Measurements from ENCODE around the gene CLDN34. TPM values are rescaled to one million over a fixed set of nuclear protein-coding genes. Genes with fewer than 3 reads are reported as not detected.

CLDN34 gene
- total RNA-seq, 1 experiment from 2014 or later: 0.38 TPM

- Mint-ChIP-seq H3K27ac (ENCODE audit: unreplicated experiment) (no peak overlapping the region), H3K4me3 (ENCODE audit: low read depth, unreplicated experiment) (no peak overlapping the region), H3K27me3 (ENCODE audit: unreplicated experiment) (no peaks in the 10 kb centered on the region), H3K36me3 (ENCODE audit: insufficient read depth, unreplicated experiment) (peaks cover 5% of the 10 kb centered on the region), H3K4me1 (ENCODE audit: low read depth, unreplicated experiment) (no peaks in the 10 kb centered on the region), H3K9me3 (ENCODE audit: low read depth, unreplicated experiment) (peaks cover 4% of the 10 kb centered on the region)
- TF ChIP-seq CTCF (IDR thresholded peaks at IDR 0.05; ENCODE audit: unreplicated experiment): no peak
- DNase-seq: no peak
- BruUV-seq (replicated peaks): no TSS peak
- intact Hi-C loops (cut with micrococcal nuclease; ENCODE audit: unreplicated experiment): no loop called here
- CTCF ChIA-PET: no interaction called here
Observed at GRCh38 chrX:9947131-9947794, 19.9 kb upstream of the CLDN34 start.

GRCh38 chrX:9948406-9948805 is 18.8 kb upstream of the CLDN34 start:
- H3K27ac Mint-ChIP-seq (ENCODE audit: unreplicated experiment): no peak overlapping the region
- no TSS peak for BruUV-seq (replicated peaks)
- no peaks in the 10 kb centered on the region for H3K4me1 Mint-ChIP-seq (ENCODE audit: low read depth, unreplicated experiment)
- intact Hi-C loops (cut with micrococcal nuclease; ENCODE audit: unreplicated experiment): no loop called here
- H3K4me3 Mint-ChIP-seq (ENCODE audit: low read depth, unreplicated experiment): no peak overlapping the region
- DNase-seq: no peak
- H3K27me3 Mint-ChIP-seq (ENCODE audit: unreplicated experiment): no peaks in the 10 kb centered on the region
- no peak for TF ChIP-seq CTCF (IDR thresholded peaks at IDR 0.05; ENCODE audit: unreplicated experiment)
- CTCF ChIA-PET: no interaction called here
- peaks cover 6% of the 10 kb centered on the region for H3K9me3 Mint-ChIP-seq (ENCODE audit: low read depth, unreplicated experiment)
- H3K36me3 Mint-ChIP-seq (ENCODE audit: insufficient read depth, unreplicated experiment): peaks cover 5% of the 10 kb centered on the region

- TF ChIP-seq CTCF (IDR thresholded peaks at IDR 0.05; ENCODE audit: unreplicated experiment): no peak
- Mint-ChIP-seq H3K9me3 (ENCODE audit: low read depth, unreplicated experiment) (peaks cover 6% of the 10 kb centered on the region), H3K27ac (ENCODE audit: unreplicated experiment) (no peak overlapping the region), H3K4me3 (ENCODE audit: low read depth, unreplicated experiment) (no peak overlapping the region), H3K36me3 (ENCODE audit: insufficient read depth, unreplicated experiment) (no peaks in the 10 kb centered on the region), H3K4me1 (ENCODE audit: low read depth, unreplicated experiment) (no peaks in the 10 kb centered on the region), H3K27me3 (ENCODE audit: unreplicated experiment) (no peaks in the 10 kb centered on the region)
- intact Hi-C loops (cut with micrococcal nuclease; ENCODE audit: unreplicated experiment): no loop called here
- no peak for DNase-seq
- CTCF ChIA-PET: no interaction called here
- no TSS peak for BruUV-seq (replicated peaks)
Observed at GRCh38 chrX:9952300-9952699, 14.9 kb upstream of the CLDN34 start.

- no peaks in the 10 kb centered on the region for H3K4me1 Mint-ChIP-seq (ENCODE audit: low read depth, unreplicated experiment)
- no TSS peak for BruUV-seq (replicated peaks)
Observed at GRCh38 chrX:9953396-9953795, 13.8 kb upstream of the CLDN34 start.

More at GRCh38 chrX:9953396-9953795, 13.8 kb upstream of the CLDN34 start:
- Mint-ChIP-seq H3K27ac (ENCODE audit: unreplicated experiment) (no peak overlapping the region), H3K27me3 (ENCODE audit: unreplicated experiment) (no peaks in the 10 kb centered on the region), H3K36me3 (ENCODE audit: insufficient read depth, unreplicated experiment) (no peaks in the 10 kb centered on the region), H3K4me3 (ENCODE audit: low read depth, unreplicated experiment) (no peak overlapping the region), H3K9me3 (ENCODE audit: low read depth, unreplicated experiment) (peaks cover 6% of the 10 kb centered on the region)
- intact Hi-C loops (cut with micrococcal nuclease; ENCODE audit: unreplicated experiment): no loop called here
- CTCF ChIA-PET: no interaction called here
- DNase-seq: no peak
- no peak for TF ChIP-seq CTCF (IDR thresholded peaks at IDR 0.05; ENCODE audit: unreplicated experiment)
